Keratinocyte (primary cell): ENCODE measurements around the gene MX1. TPM values are rescaled to one million over a fixed set of nuclear protein-coding genes. Genes with fewer than 3 reads are reported as not detected.

ENCODE experiments used
- DNase-seq: peaks from one replicate; pipeline ENCODE4 v3.0.0-alpha.2; 2011; ENCODE audit warnings: low read depth, missing footprints, low spot score
- FAIRE-seq: peaks from 2 replicates; lab custom pipeline; 2011; peaks lifted over from hg19 to GRCh38; lab: Jason Lieb, UNC
- H2AFZ ChIP-seq: 2 replicates; pipeline ENCODE4 v1.6.0; 2012; ENCODE audit warnings: low read length, control low read depth, inconsistent platforms; ENCODE audit not compliant: control insufficient read depth
- H3K27ac ChIP-seq: 2 replicates; pipeline ENCODE4 v1.5.1; 2011; ENCODE audit warnings: low read length; ENCODE audit not compliant: control insufficient read depth, insufficient read depth
- H3K27me3 ChIP-seq: 3 replicates; pipeline ENCODE4 v1.6.0; 2011; ENCODE audit warnings: low read length; ENCODE audit not compliant: control insufficient read depth, insufficient read depth; ENCODE audit errors: extremely low read depth
- H3K36me3 ChIP-seq, 2 experiments: 2 replicates in 1 of 2; 3 replicates in 1 of 2; pipeline ENCODE4 v1.5.1; 2011; ENCODE audit warnings: low read length in 2 of 2, mild to moderate bottlenecking in 1 of 2; ENCODE audit not compliant: control insufficient read depth in 2 of 2, insufficient read depth in 2 of 2; ENCODE audit errors: extremely low read depth in 1 of 2
- H3K4me1 ChIP-seq: 3 replicates; pipeline ENCODE4 v1.5.1; 2011; ENCODE audit warnings: low read length; ENCODE audit not compliant: control insufficient read depth, insufficient read depth; ENCODE audit errors: extremely low read depth
- H3K4me2 ChIP-seq: 3 replicates; pipeline ENCODE4 v1.6.0; 2011; ENCODE audit warnings: low read depth, low read length; ENCODE audit not compliant: control insufficient read depth, insufficient read depth; ENCODE audit errors: extremely low read depth
- H3K4me3 ChIP-seq, 3 experiments: fragments of 200-600 bp in 1 of 3; sonication (generic) in 1 of 3; 2 replicates in 2 of 3; 3 replicates in 1 of 3; pipeline ENCODE4 v1.5.1; 2011 to 2016; ENCODE audit warnings: low read length in 3 of 3, mild to moderate bottlenecking in 3 of 3, control low read depth in 2 of 3, inconsistent platforms in 1 of 3, low read depth in 1 of 3, mixed read lengths in 1 of 3, mixed run types in 1 of 3, moderate library complexity in 1 of 3; ENCODE audit not compliant: control insufficient read depth in 2 of 3, insufficient read depth in 2 of 3; ENCODE audit errors: extremely low read depth in 1 of 3
- H3K79me2 ChIP-seq: 2 replicates; pipeline ENCODE4 v1.6.0; 2012; ENCODE audit warnings: low read length; ENCODE audit not compliant: control insufficient read depth, insufficient read depth
- H3K9ac ChIP-seq: 3 replicates; pipeline ENCODE4 v1.6.0; 2011; ENCODE audit warnings: low read length; ENCODE audit not compliant: control insufficient read depth, insufficient read depth; ENCODE audit errors: extremely low read depth
- H3K9me1 ChIP-seq: 3 replicates; pipeline ENCODE4 v1.6.0; 2011; ENCODE audit warnings: low read length; ENCODE audit not compliant: control insufficient read depth, insufficient read depth; ENCODE audit errors: extremely low read depth
- H3K9me3 ChIP-seq: 2 replicates; pipeline ENCODE4 v1.5.1; 2012; ENCODE audit warnings: low read depth, low read length; ENCODE audit not compliant: control insufficient read depth
- H4K20me1 ChIP-seq: 3 replicates; pipeline ENCODE4 v1.6.0; 2011; ENCODE audit warnings: low read length; ENCODE audit not compliant: control insufficient read depth, insufficient read depth; ENCODE audit errors: extremely low read depth
- EZH2 ChIP-seq: IDR thresholded peaks from one replicate; pipeline ENCODE4 v1.6.1; 2012; ENCODE audit warnings: inconsistent platforms, mild to moderate bottlenecking, low read length, moderate library complexity
- dilution Hi-C: fragments of 300-500 bp; cut with MboI; formaldehyde crosslinking; loops from one replicate; pipeline ENCODE4 v1.7.0; 2020; ENCODE audit warnings: low sequenced_read_pairs; ENCODE audit not compliant: extremely low pct_ligation_motif_present
- polyA plus RNA-seq, 5 experiments: library from polyadenylated mRNA; depleted of rRNA in 3 of 5; stranded (reverse) in 3 of 5; stranded (forward) in 1 of 5; unstranded in 1 of 5; fragments of >200 nt; gene quantifications; 1 replicate in 1 of 5; 2 replicates in 3 of 5; 3 replicates in 1 of 5; pipeline versions ENCODE4 v1.2.1 to v1.2.3, GENCODE V29; 2011 to 2012; ENCODE audit warnings: missing spikeins in 2 of 5, low read depth in 1 of 5, low replicate concordance in 1 of 5
- TF ChIP-seq, protein P1 (sequence below), 3 experiments: IDR thresholded peaks in 1 of 3; conservative IDR thresholded peaks in 1 of 3; optimal IDR thresholded peaks in 1 of 3; 2 replicates in 2 of 3; 3 replicates in 1 of 3; pipeline versions ENCODE3 to v1.5.1; 2011; ENCODE audit warnings: low read length in 3 of 3, mild to moderate bottlenecking in 3 of 3, moderate library complexity in 2 of 3, control low read depth in 1 of 3, inconsistent platforms in 1 of 3; ENCODE audit not compliant: insufficient read depth in 2 of 3; ENCODE audit errors: extremely low read depth in 1 of 3

Gene MX1
- polyA plus RNA-seq, 1 donor (not counting 4 experiments of a cell fraction or from before 2014, with no cell fraction given): 151 TPM

DNA sequence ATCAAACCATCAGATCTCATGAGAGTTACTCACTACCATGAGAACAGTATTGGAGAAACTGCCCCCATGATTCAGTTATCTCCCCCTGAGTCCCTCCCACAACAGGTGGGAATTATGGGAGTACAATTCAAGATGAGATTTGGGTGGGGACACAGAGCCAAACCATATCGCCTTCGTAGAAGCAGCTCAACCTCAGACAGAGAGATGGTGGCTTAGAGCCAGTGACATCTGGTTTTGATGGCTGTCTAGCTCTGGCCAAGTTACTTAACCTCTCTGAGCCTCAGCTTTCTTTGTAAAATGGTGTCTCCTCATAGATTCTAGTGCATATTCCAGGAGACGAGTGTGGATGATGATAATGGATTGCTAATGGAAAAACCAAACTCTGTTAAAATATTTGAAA is 27.2 kb downstream of the MX1 start:
- Histone ChIP-seq H3K4me1 (no peaks in the 10 kb centered on the region), H3K4me3 (no peak overlapping the region), H3K4me2 (no peak overlapping the region), H3K36me3 (peaks cover 0 to 38% of the 10 kb centered on the region in 2 experiments), H3K79me2 (no peaks in the 10 kb centered on the region), H2AFZ (no peak overlapping the region), H3K9me3 (no peaks in the 10 kb centered on the region), H3K27me3 (no peaks in the 10 kb centered on the region), H3K27ac (no peak overlapping the region), H3K9me1 (no peaks in the 10 kb centered on the region), H4K20me1 (no peaks in the 10 kb centered on the region), H3K9ac (no peak overlapping the region)
- DNase-seq: no peak
- no peak for FAIRE-seq
- dilution Hi-C loops: no loop called here
- TF ChIP-seq, protein P1, sequence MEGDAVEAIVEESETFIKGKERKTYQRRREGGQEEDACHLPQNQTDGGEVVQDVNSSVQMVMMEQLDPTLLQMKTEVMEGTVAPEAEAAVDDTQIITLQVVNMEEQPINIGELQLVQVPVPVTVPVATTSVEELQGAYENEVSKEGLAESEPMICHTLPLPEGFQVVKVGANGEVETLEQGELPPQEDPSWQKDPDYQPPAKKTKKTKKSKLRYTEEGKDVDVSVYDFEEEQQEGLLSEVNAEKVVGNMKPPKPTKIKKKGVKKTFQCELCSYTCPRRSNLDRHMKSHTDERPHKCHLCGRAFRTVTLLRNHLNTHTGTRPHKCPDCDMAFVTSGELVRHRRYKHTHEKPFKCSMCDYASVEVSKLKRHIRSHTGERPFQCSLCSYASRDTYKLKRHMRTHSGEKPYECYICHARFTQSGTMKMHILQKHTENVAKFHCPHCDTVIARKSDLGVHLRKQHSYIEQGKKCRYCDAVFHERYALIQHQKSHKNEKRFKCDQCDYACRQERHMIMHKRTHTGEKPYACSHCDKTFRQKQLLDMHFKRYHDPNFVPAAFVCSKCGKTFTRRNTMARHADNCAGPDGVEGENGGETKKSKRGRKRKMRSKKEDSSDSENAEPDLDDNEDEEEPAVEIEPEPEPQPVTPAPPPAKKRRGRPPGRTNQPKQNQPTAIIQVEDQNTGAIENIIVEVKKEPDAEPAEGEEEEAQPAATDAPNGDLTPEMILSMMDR (optimal IDR thresholded peaks at IDR 0.05 in 1 of 3, IDR thresholded peaks at IDR 0.05 in 1 of 3, conservative IDR thresholded peaks at IDR 0.05 in 1 of 3; ENCODE audit: extremely low read depth in 1 of 3, insufficient read depth in 2 of 3, low read length in 3 of 3): no peak
- no peak for TF ChIP-seq EZH2

DNA sequence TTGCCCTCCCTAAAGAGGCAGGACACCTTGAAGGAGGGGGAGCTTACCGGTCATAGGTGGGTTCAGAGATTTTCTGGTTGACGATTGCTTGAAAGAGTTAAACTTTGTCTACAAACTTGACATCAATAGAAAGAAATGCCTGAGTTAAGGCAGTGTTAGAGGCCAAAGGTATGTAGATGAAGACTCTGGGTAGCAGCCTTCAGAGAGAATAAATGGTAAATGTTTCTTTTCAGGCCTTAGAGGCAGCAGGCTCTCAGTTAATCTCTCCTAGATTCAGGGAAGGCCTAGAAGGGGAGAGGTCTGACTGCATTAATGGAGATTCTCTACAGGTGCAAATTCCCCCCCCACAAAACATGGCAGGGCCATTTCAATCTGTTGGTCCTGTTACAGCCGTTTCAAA is 27.7 kb downstream of the MX1 start:
- FAIRE-seq (no peak), DNase-seq (no peak)
- no peak overlapping the region for H3K4me3 ChIP-seq
- H3K27me3 ChIP-seq: no peaks in the 10 kb centered on the region
- H3K79me2 ChIP-seq: no peaks in the 10 kb centered on the region
- H3K9me3 ChIP-seq: no peaks in the 10 kb centered on the region
- dilution Hi-C loops: no loop called here
- no peak overlapping the region for H3K27ac ChIP-seq
- no peak overlapping the region for H2AFZ ChIP-seq
- H3K36me3 ChIP-seq: peaks cover 2 to 43% of the 10 kb centered on the region in 2 experiments
- no peaks in the 10 kb centered on the region for H3K4me1 ChIP-seq
- no peak overlapping the region for H3K9ac ChIP-seq
- no peak overlapping the region for H3K4me2 ChIP-seq
- TF ChIP-seq, protein P1 (optimal IDR thresholded peaks at IDR 0.05 in 1 of 3, IDR thresholded peaks at IDR 0.05 in 1 of 3, conservative IDR thresholded peaks at IDR 0.05 in 1 of 3; ENCODE audit: extremely low read depth in 1 of 3, insufficient read depth in 2 of 3, low read length in 3 of 3): no peak
- no peak for TF ChIP-seq EZH2
- no peaks in the 10 kb centered on the region for H3K9me1 ChIP-seq
- no peaks in the 10 kb centered on the region for H4K20me1 ChIP-seq
